GM10248 (cell line): ENCODE measurements around the gene DIP2C.

Experiments
- CTCF ChIA-PET: fragments of 300-600 bp; sonication (Branson Sonifier 250); formaldehyde crosslinking; extraction: SDS; loops from one replicate; lab custom pipeline; 2021; ENCODE audit warnings: antibody characterized with exemption; lab: Yijun Ruan, JAX
- POLR2A ChIA-PET: fragments of 350-650 bp; sonication (Branson Sonifier 250); formaldehyde crosslinking; extraction: SDS; loops from one replicate; lab custom pipeline; 2020; ENCODE audit warnings: antibody characterized with exemption; lab: Yijun Ruan, JAX
- DNase-seq: peaks from one replicate; pipeline ENCODE4 v3.0.0; 2012; ENCODE audit errors: extremely low spot score
- CTCF ChIP-seq: IDR thresholded peaks from 2 replicates; pipeline ENCODE4 v1.5.1; 2012; ENCODE audit warnings: mild to moderate bottlenecking, low read depth; ENCODE audit errors: extremely low read depth, missing control alignments, control extremely low read depth

DIP2C gene

GRCh38 chr10:283140-283479 lies 406.4 kb downstream of the DIP2C start:
- no peak for TF ChIP-seq CTCF
- no peak for DNase-seq
- POLR2A ChIA-PET: no interaction called here
- CTCF ChIA-PET: interaction anchor here (1.2 to 1.7 kb wide), 4 partner anchors 12 to 31 kb away, joined by 3 to 4 read pairs (median 3); no protein-coding TSS in a partner anchor

GRCh38 chr10:282294-283139 lies 407.0 kb downstream of the DIP2C start:
- no peak for DNase-seq
- POLR2A ChIA-PET: no interaction called here
- no peak for TF ChIP-seq CTCF
- CTCF ChIA-PET: interaction anchor here (1.2 to 1.7 kb wide), 3 partner anchors 12 to 21 kb away, joined by 3 to 4 read pairs (median 3); no protein-coding TSS in a partner anchor

- POLR2A ChIA-PET: no interaction called here
- DNase-seq: no peak
- CTCF ChIA-PET: no interaction called here
- TF ChIP-seq CTCF: peak; percentile 4
These were observed 409.8 kb downstream of the DIP2C start for GRCh38 chr10:279655-280054.

- no peak for DNase-seq
- ChIA-PET CTCF (no interaction called here), POLR2A (no interaction called here)
- TF ChIP-seq CTCF: no peak
These were observed 410.2 kb downstream of the DIP2C start for GRCh38 chr10:279232-279631.

- TF ChIP-seq CTCF: no peak
- POLR2A ChIA-PET: no interaction called here
- CTCF ChIA-PET: no interaction called here
- no peak for DNase-seq
These were observed 410.8 kb downstream of the DIP2C start for GRCh38 chr10:278707-279106.

- no peak for DNase-seq
- CTCF ChIA-PET: no interaction called here
- TF ChIP-seq CTCF: no peak
- POLR2A ChIA-PET: no interaction called here
These were observed 411.5 kb downstream of the DIP2C start for GRCh38 chr10:277963-278362.
